Upper lobe of left lung (tissue), 6 donors: ENCODE data around the gene GATA6. TPM values are rescaled to one million over a fixed set of nuclear protein-coding genes. Genes with fewer than 3 reads are reported as not detected.

Source experiments
- ATAC-seq, 2 donors: fragments of 200-7000 bp; cut with Tn5 transposase; one replicate each; pipeline ENCODE4 v1.9.1; 2022; ENCODE audit warnings: mild to moderate bottlenecking in 2 of 2, moderate library complexity in 2 of 2; ENCODE audit not compliant: low FRiP score in 2 of 2
- DNase-seq, 2 donors: peaks; one replicate each; pipeline ENCODE4 v3.0.0-alpha.2; 2019 to 2020
- H3K27ac ChIP-seq, 4 donors: fragments of 200-600 bp; sonication (generic); one replicate each; pipeline ENCODE4 v1.5.1; 2016 to 2019
- H3K27me3 ChIP-seq, 4 donors: fragments of 200-600 bp; sonication (generic); one replicate each; pipeline ENCODE4 v1.5.1; 2017 to 2019
- H3K36me3 ChIP-seq, 4 donors: fragments of 200-600 bp; sonication (generic); one replicate each; pipeline ENCODE4 v1.5.1; 2016 to 2019
- H3K4me1 ChIP-seq, 4 donors: fragments of 200-600 bp; sonication (generic); one replicate each; pipeline ENCODE4 v1.5.1; 2018 to 2019
- H3K4me3 ChIP-seq, 4 donors: fragments of 200-600 bp; sonication (generic); one replicate each; pipeline ENCODE4 v1.5.1; 2017 to 2019; ENCODE audit warnings: mild to moderate bottlenecking in 2 of 4, moderate library complexity in 1 of 4
- H3K9me3 ChIP-seq, 4 donors: fragments of 200-600 bp; sonication (generic); one replicate each; pipeline ENCODE4 v1.5.1; 2018 to 2019
- CTCF ChIP-seq, 6 experiments: fragments of 450-650 bp in 4 of 6; fragments of 200-600 bp in 2 of 6; sonication (generic) in 2 of 6; IDR thresholded peaks; one replicate each; pipeline ENCODE4 v1.5.1; 2016 to 2019; ENCODE audit warnings: antibody characterized with exemption in 6 of 6
- EP300 ChIP-seq, 4 donors: sonication (generic); formaldehyde crosslinking; IDR thresholded peaks; one replicate each; pipeline ENCODE4 v1.5.1; 2017; ENCODE audit warnings: antibody characterized with exemption in 4 of 4, control low read depth in 2 of 4
- POLR2A ChIP-seq, 4 donors: fragments of 450-650 bp; IDR thresholded peaks; one replicate each; pipeline ENCODE4 v1.5.1; 2016 to 2017; ENCODE audit warnings: antibody characterized with exemption in 4 of 4, mild to moderate bottlenecking in 2 of 4
- POLR2AphosphoS5 ChIP-seq, 2 donors: sonication (generic); formaldehyde crosslinking; IDR thresholded peaks; one replicate each; pipeline ENCODE4 v1.5.1; 2017; ENCODE audit warnings: antibody characterized with exemption in 2 of 2
- WGBS, 2 donors: methylation state at CpG; one replicate each; pipeline ENCODE4 v1.1.5; 2017 to 2018; 5-methylcytosine and 5-hydroxymethylcytosine counted together
- total RNA-seq, 6 donors: library from RNA; depleted of rRNA in 4 of 6; stranded (reverse); fragments of >200 nt in 4 of 6; gene quantifications; one replicate each; pipeline versions ENCODE4 v1.1.0 to v1.2.1, GENCODE V29; 2016 to 2021
- donor health status: DM: no; HTN: no; CAD: no; lungs with moderate emphysema.
- donor health status: DM: no; HTN: yes; CAD: no; lungs with severe emphysema.

GATA6 gene
- total RNA-seq, 6 donors from 2014 or later: 29.7 to 52.8 (median 41.4) TPM

- DNase-seq (no peak), ATAC-seq (no peak)
- Histone ChIP-seq H3K4me3 (no peak overlapping the region), H3K27ac (no peak overlapping the region), H3K9me3 (no peaks in the 10 kb centered on the region), H3K27me3 (no peaks in the 10 kb centered on the region), H3K36me3 (no peaks in the 10 kb centered on the region), H3K4me1 (no peaks in the 10 kb centered on the region)
- TF ChIP-seq EP300 (IDR thresholded peaks at IDR 0.05): no peak
- TF ChIP-seq CTCF (IDR thresholded peaks at IDR 0.05): no peak
- TF ChIP-seq POLR2A (IDR thresholded peaks at IDR 0.05): no peak
- no peak for TF ChIP-seq POLR2AphosphoS5 (IDR thresholded peaks at IDR 0.05)
- WGBS, 2 donors: 60 to 83% methylated on average over 1 of the region's 1 CpG
These were observed 55.0 kb downstream of the GATA6 start for GRCh38 chr18:22224339-22224738.

GRCh38 chr18:22226801-22227200 lies 57.4 kb downstream of the GATA6 start:
- TF ChIP-seq POLR2A (IDR thresholded peaks at IDR 0.05) (no peak), EP300 (IDR thresholded peaks at IDR 0.05) (no peak), POLR2AphosphoS5 (IDR thresholded peaks at IDR 0.05) (no peak), CTCF (IDR thresholded peaks at IDR 0.05) (no peak)
- WGBS, 2 donors: 61 to 63% methylated on average over 4 of the region's 4 CpGs
- no peaks in the 10 kb centered on the region for H3K36me3 ChIP-seq

DNA sequence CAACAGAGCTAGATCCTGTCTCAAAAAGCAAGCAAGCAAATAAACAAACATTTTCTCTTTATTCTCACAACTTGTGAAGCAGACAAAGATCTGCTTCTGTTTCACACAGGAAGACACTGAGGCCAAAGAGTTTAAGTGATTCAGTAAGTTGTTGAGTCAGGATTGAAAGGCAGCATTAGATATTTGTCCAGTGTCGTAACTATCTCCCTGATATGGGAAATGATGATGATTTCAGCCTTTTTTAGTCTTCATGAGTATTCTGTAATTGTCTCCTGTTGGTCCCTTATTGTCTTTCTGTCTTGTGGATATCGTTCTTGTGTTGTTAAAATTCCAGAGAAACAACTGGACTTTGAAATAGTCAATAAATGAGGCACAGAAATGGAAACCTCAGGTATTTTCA lies 59.6 kb downstream of the GATA6 start:
- Histone ChIP-seq H3K36me3 (no peaks in the 10 kb centered on the region), H3K27me3 (no peaks in the 10 kb centered on the region), H3K4me3 (no peak overlapping the region), H3K27ac (no peak overlapping the region), H3K9me3 (no peaks in the 10 kb centered on the region), H3K4me1 (no peaks in the 10 kb centered on the region)
- WGBS, 2 donors: 79 to 94% methylated on average over 2 of the region's 2 CpGs
- no peak for TF ChIP-seq POLR2A (IDR thresholded peaks at IDR 0.05)
- TF ChIP-seq POLR2AphosphoS5 (IDR thresholded peaks at IDR 0.05): no peak
- TF ChIP-seq CTCF (IDR thresholded peaks at IDR 0.05): no peak
- TF ChIP-seq EP300 (IDR thresholded peaks at IDR 0.05): no peak
- peak in 1 of 2 donors; percentile 60 for ATAC-seq
- DNase-seq: no peak

More at GRCh38 chr18:22226801-22227200, 57.4 kb downstream of the GATA6 start:
- Histone ChIP-seq H3K27me3 (no peaks in the 10 kb centered on the region), H3K4me3 (no peak overlapping the region), H3K27ac (peak overlapping the region in 1 of 4 donors; percentile 11), H3K9me3 (no peaks in the 10 kb centered on the region), H3K4me1 (no peaks in the 10 kb centered on the region)
- DNase-seq (no peak), ATAC-seq (no peak)

GRCh38 chr18:22229456-22230124 lies 60.2 kb downstream of the GATA6 start:
- Histone ChIP-seq H3K4me3 (no peak overlapping the region), H3K9me3 (no peaks in the 10 kb centered on the region), H3K27me3 (no peaks in the 10 kb centered on the region), H3K36me3 (no peaks in the 10 kb centered on the region), H3K4me1 (no peaks in the 10 kb centered on the region), H3K27ac (no peak overlapping the region)
- WGBS, 2 donors: 90 to 91% methylated on average over 7 of the region's 7 CpGs
- no peak for TF ChIP-seq CTCF (IDR thresholded peaks at IDR 0.05)
- TF ChIP-seq POLR2AphosphoS5 (IDR thresholded peaks at IDR 0.05): no peak
- TF ChIP-seq POLR2A (IDR thresholded peaks at IDR 0.05): no peak
- TF ChIP-seq EP300 (IDR thresholded peaks at IDR 0.05): no peak
- ATAC-seq (no peak), DNase-seq (no peak)

DNA sequence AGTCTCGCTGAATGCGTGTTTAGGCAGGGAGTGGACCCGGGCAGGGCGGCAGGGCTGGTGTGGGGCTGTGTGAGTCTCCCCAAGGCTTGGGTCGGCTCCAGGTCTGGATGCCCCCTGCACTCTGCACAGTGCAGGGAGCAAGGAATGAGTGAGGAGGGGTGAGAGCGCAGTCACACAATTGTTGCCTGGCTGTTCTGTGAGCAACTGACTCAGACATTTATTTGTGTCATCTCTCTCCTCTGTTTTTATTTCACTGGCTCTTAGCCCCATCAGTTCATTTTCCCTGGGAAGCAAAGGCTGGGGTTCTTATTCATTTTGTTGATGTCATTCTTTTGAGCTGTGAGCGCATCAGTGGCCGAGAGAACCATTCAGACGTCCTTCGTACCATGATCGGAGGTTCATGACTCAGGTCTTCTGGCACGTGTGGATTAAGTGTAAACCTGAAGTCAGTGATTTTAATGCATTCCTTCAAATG lies 61.1 kb downstream of the GATA6 start:
- Histone ChIP-seq H3K9me3 (no peaks in the 10 kb centered on the region), H3K4me1 (no peaks in the 10 kb centered on the region), H3K4me3 (no peak overlapping the region), H3K27me3 (no peaks in the 10 kb centered on the region), H3K36me3 (no peaks in the 10 kb centered on the region), H3K27ac (no peak overlapping the region)
- DNase-seq: peak in 1 of 2 donors; percentile 33
- peak in 1 of 2 donors; percentile 29 for ATAC-seq
- WGBS, 2 donors: 94 to 95% methylated on average over 12 of the region's 12 CpGs
- no peak for TF ChIP-seq EP300 (IDR thresholded peaks at IDR 0.05)
- no peak for TF ChIP-seq CTCF (IDR thresholded peaks at IDR 0.05)
- TF ChIP-seq POLR2AphosphoS5 (IDR thresholded peaks at IDR 0.05): no peak
- TF ChIP-seq POLR2A (IDR thresholded peaks at IDR 0.05): no peak
